ENCODE data around the gene LIN37. TPM values are rescaled to one million over a fixed set of nuclear protein-coding genes. Genes with fewer than 3 reads are reported as not detected.

The LIN37 gene
- total and polyA plus RNA-seq, 2 of the 13 experiments (the other 11 are each of a cell fraction or from before 2014, with no cell fraction given): 6.3 to 8.7 TPM

DNA sequence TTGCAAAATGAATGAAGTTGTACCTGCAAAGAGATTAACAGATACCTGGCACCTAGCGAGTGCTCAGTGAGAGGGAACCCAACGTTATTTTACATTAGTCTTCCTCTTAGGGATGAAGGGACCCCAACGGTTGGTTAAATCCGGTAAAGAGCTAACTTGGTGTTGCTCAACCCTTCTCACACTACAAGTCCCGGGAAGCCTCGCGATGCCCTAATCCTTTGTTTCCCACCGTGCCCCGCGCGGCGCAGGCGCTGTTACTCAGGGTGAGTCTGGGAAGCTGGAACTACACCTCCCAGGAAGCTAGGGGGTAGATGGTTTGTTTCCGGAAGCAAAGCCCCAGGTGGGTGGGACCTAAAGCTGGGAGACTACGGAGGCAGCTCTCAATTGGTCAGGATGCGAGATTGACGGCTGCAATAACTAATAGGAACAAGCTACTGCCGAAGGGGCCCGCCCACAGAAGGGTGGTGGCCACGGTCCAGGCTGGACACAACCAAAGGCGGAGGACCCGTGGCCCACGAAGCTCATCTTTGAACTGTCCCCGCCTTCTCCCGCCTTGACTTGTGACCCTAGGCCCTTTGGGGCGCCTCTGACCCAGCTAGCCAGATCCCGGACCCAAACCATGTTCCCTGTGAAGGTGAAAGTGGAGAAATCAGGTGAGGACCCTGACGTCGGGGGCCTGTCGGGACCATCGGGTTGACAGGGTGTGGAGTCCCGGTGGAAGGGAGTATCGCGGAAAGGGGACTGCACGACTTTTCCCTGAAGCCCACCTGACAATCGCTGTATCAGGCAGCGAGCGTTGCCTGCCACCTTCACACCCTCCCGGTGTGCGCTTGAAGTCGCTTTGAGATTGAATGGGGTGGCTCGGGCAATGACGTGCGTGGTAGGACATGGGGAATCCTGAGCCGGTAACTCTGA is at the start of gene LIN37 (continued):
- peak; percentile 63; the same call in 1 of the 2 replicates for TF ChIP-seq HNF4G (IDR thresholded peaks at IDR 0.05; ENCODE audit: borderline replicate concordance, low read depth, low read length)
- TF ChIP-seq HNF4G (CRISPR knock-in tag; IDR thresholded peaks at IDR 0.05; ENCODE audit: borderline replicate concordance, low read depth): no peak
- TF ChIP-seq RARG (CRISPR knock-in tag; IDR thresholded peaks at IDR 0.05; ENCODE audit: low read depth): no peak
- TF ChIP-seq MIER3 (CRISPR knock-in tag; IDR thresholded peaks at IDR 0.05; ENCODE audit: borderline replicate concordance): peak; percentile 66; the same call in 1 of the 2 replicates
- TF ChIP-seq, protein P1, sequence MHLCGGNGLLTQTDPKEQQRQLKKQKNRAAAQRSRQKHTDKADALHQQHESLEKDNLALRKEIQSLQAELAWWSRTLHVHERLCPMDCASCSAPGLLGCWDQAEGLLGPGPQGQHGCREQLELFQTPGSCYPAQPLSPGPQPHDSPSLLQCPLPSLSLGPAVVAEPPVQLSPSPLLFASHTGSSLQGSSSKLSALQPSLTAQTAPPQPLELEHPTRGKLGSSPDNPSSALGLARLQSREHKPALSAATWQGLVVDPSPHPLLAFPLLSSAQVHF (CRISPR knock-in tag; IDR thresholded peaks at IDR 0.05): no peak
- no peak; the same call in 1 of the 2 replicates for TF ChIP-seq SRY (CRISPR knock-in tag; IDR thresholded peaks at IDR 0.05)
- TF ChIP-seq TMF1 (CRISPR knock-in tag; IDR thresholded peaks at IDR 0.05; ENCODE audit: low read depth): no peak
- no peak for TF ChIP-seq ZNF720 (CRISPR knock-in tag; IDR thresholded peaks at IDR 0.05)
- TF ChIP-seq ZNF563 (CRISPR knock-in tag; IDR thresholded peaks at IDR 0.05): peak; percentile 33; the same call in 1 of the 2 replicates
- peak; percentile 76; the same call in 1 of the 2 replicates for TF ChIP-seq ZNF652 (CRISPR knock-in tag; IDR thresholded peaks at IDR 0.05; ENCODE audit: borderline replicate concordance, low read depth)
- TF ChIP-seq MXD4 (CRISPR knock-in tag; IDR thresholded peaks at IDR 0.05): no peak
- TF ChIP-seq ZNF24 (IDR thresholded peaks at IDR 0.05): no peak
- no peak for TF ChIP-seq ZSCAN29 (CRISPR knock-in tag; conservative IDR thresholded peaks at IDR 0.05)
- no peak for TF ChIP-seq TOPORS (CRISPR knock-in tag; IDR thresholded peaks at IDR 0.05)
- no peak for TF ChIP-seq ZSCAN25 (CRISPR knock-in tag; IDR thresholded peaks at IDR 0.05)
- no peak for TF ChIP-seq ZNF274 (CRISPR knock-in tag; IDR thresholded peaks at IDR 0.05)
- TF ChIP-seq CERS6 (CRISPR knock-in tag; IDR thresholded peaks at IDR 0.05): no peak
- TF ChIP-seq STAG1 (CRISPR knock-in tag; IDR thresholded peaks at IDR 0.05): no peak
- TF ChIP-seq, protein P2, sequence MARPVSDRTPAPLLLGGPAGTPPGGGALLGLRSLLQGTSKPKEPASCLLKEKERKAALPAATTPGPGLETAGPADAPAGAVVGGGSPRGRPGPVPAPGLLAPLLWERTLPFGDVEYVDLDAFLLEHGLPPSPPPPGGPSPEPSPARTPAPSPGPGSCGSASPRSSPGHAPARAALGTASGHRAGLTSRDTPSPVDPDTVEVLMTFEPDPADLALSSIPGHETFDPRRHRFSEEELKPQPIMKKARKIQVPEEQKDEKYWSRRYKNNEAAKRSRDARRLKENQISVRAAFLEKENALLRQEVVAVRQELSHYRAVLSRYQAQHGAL (CRISPR knock-in tag; IDR thresholded peaks at IDR 0.05; ENCODE audit: not compliant biosample characterization): no peak
- TF ChIP-seq, protein P3, sequence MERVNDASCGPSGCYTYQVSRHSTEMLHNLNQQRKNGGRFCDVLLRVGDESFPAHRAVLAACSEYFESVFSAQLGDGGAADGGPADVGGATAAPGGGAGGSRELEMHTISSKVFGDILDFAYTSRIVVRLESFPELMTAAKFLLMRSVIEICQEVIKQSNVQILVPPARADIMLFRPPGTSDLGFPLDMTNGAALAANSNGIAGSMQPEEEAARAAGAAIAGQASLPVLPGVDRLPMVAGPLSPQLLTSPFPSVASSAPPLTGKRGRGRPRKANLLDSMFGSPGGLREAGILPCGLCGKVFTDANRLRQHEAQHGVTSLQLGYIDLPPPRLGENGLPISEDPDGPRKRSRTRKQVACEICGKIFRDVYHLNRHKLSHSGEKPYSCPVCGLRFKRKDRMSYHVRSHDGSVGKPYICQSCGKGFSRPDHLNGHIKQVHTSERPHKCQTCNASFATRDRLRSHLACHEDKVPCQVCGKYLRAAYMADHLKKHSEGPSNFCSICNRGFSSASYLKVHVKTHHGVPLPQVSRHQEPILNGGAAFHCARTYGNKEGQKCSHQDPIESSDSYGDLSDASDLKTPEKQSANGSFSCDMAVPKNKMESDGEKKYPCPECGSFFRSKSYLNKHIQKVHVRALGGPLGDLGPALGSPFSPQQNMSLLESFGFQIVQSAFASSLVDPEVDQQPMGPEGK (CRISPR knock-in tag; IDR thresholded peaks at IDR 0.05): no peak
- TF ChIP-seq SOX5 (CRISPR knock-in tag; IDR thresholded peaks at IDR 0.05; ENCODE audit: borderline replicate concordance): 0 out of 2 replicates have a peak, but pooled peaks have one; percentile 7
- TF ChIP-seq ZNF746 (CRISPR knock-in tag; IDR thresholded peaks at IDR 0.05): 0 out of 2 replicates have a peak, but pooled peaks have one; percentile 31
- TF ChIP-seq ZNF841 (CRISPR knock-in tag; IDR thresholded peaks at IDR 0.05; ENCODE audit: borderline replicate concordance): no peak
- TF ChIP-seq TFDP2 (CRISPR knock-in tag; IDR thresholded peaks at IDR 0.05): peak; percentile 56; the same call in 1 of the 2 replicates
- TF ChIP-seq JUND (CRISPR knock-in tag; IDR thresholded peaks at IDR 0.05): no peak
